ENCODE data around the gene NUP43.

NUP43 gene

GRCh38 chr6:149719531-149719930 lies 26.8 kb downstream of the NUP43 start:
- Histone ChIP-seq H2AFZ (ENCODE audit: low read length, unreplicated experiment) (no peak overlapping the region), H3K36me3 (ENCODE audit: insufficient read depth, low read length) (no peaks in the 10 kb centered on the region), H3K4me1 (ENCODE audit: control insufficient read depth, insufficient read depth, low read length, unreplicated experiment) (peaks cover 8% of the 10 kb centered on the region), H3K27ac (ENCODE audit: low read depth, low read length) (no peak overlapping the region), H3K79me2 (ENCODE audit: control insufficient read depth, insufficient read depth, low read length, unreplicated experiment) (peaks cover 41% of the 10 kb centered on the region), H3K27me3 (ENCODE audit: insufficient read depth, low read length) (no peaks in the 10 kb centered on the region), H3K4me3 (ENCODE audit: low read depth, low read length) (no peak overlapping the region)

GRCh38 chr6:149717588-149718458 lies 28.5 kb downstream of the NUP43 start, which contains the start of gene LATS1:
Gene LATS1 (minus strand): TSS chr6:149718101. CDS start chr6:149702126, 15,975 bp downstream.
- Histone ChIP-seq H3K27ac (ENCODE audit: low read depth, low read length) (peak within 1 kb of the TSS; percentile 88), H3K27me3 (ENCODE audit: insufficient read depth, low read length) (no peaks in the 10 kb centered on the region), H3K79me2 (ENCODE audit: control insufficient read depth, insufficient read depth, low read length, unreplicated experiment) (peaks cover 55% of the 10 kb centered on the region)

GRCh38 chr6:149717255-149717587 lies 29.1 kb downstream of the NUP43 start:
- H3K79me2 ChIP-seq (ENCODE audit: control insufficient read depth, insufficient read depth, low read length, unreplicated experiment) = peaks cover 61% of the 10 kb centered on the region
- H3K27me3 ChIP-seq (ENCODE audit: insufficient read depth, low read length) = no peaks in the 10 kb centered on the region
- H3K4me1 ChIP-seq (ENCODE audit: control insufficient read depth, insufficient read depth, low read length, unreplicated experiment) = peaks cover 3% of the 10 kb centered on the region
- H2AFZ ChIP-seq (ENCODE audit: low read length, unreplicated experiment) = peak overlapping the region; percentile 95
- H3K36me3 ChIP-seq (ENCODE audit: insufficient read depth, low read length) = no peaks in the 10 kb centered on the region
- H3K4me3 ChIP-seq (ENCODE audit: low read depth, low read length) = peak overlapping the region; percentile 94
- H3K27ac ChIP-seq (ENCODE audit: low read depth, low read length) = peak overlapping the region; percentile 88

More at GRCh38 chr6:149717588-149718458, 28.5 kb downstream of the NUP43 start, which contains the start of gene LATS1:
- H2AFZ ChIP-seq (ENCODE audit: low read length, unreplicated experiment) = peak within 1 kb of the TSS; percentile 95
- H3K4me1 ChIP-seq (ENCODE audit: control insufficient read depth, insufficient read depth, low read length, unreplicated experiment) = peaks cover 3% of the 10 kb centered on the region
- H3K4me3 ChIP-seq (ENCODE audit: low read depth, low read length) = peak within 1 kb of the TSS; percentile 94
- H3K36me3 ChIP-seq (ENCODE audit: insufficient read depth, low read length) = no peaks in the 10 kb centered on the region

- Histone ChIP-seq H3K36me3 (ENCODE audit: insufficient read depth, low read length) (no peaks in the 10 kb centered on the region), H3K4me1 (ENCODE audit: control insufficient read depth, insufficient read depth, low read length, unreplicated experiment) (peaks cover 3% of the 10 kb centered on the region), H3K79me2 (ENCODE audit: control insufficient read depth, insufficient read depth, low read length, unreplicated experiment) (peaks cover 66% of the 10 kb centered on the region), H3K27ac (ENCODE audit: low read depth, low read length) (peak overlapping the region; percentile 88), H3K27me3 (ENCODE audit: insufficient read depth, low read length) (no peaks in the 10 kb centered on the region), H3K4me3 (ENCODE audit: low read depth, low read length) (peak overlapping the region; percentile 94), H2AFZ (ENCODE audit: low read length, unreplicated experiment) (no peak overlapping the region)
Measured at GRCh38 chr6:149716181-149716963, 30.0 kb downstream of the NUP43 start.

GRCh38 chr6:149714442-149714841 lies 31.9 kb downstream of the NUP43 start:
- Histone ChIP-seq H3K4me1 (ENCODE audit: control insufficient read depth, insufficient read depth, low read length, unreplicated experiment) (peaks cover 7% of the 10 kb centered on the region), H3K4me3 (ENCODE audit: low read depth, low read length) (no peak overlapping the region), H3K27me3 (ENCODE audit: insufficient read depth, low read length) (no peaks in the 10 kb centered on the region), H3K27ac (ENCODE audit: low read depth, low read length) (no peak overlapping the region), H2AFZ (ENCODE audit: low read length, unreplicated experiment) (no peak overlapping the region), H3K36me3 (ENCODE audit: insufficient read depth, low read length) (no peaks in the 10 kb centered on the region), H3K79me2 (ENCODE audit: control insufficient read depth, insufficient read depth, low read length, unreplicated experiment) (peaks cover 83% of the 10 kb centered on the region)

GRCh38 chr6:149711711-149712110 lies 34.6 kb downstream of the NUP43 start:
- Histone ChIP-seq H3K4me1 (ENCODE audit: control insufficient read depth, insufficient read depth, low read length, unreplicated experiment) (peaks cover 4% of the 10 kb centered on the region), H3K27me3 (ENCODE audit: insufficient read depth, low read length) (no peaks in the 10 kb centered on the region), H3K4me3 (ENCODE audit: low read depth, low read length) (no peak overlapping the region), H3K79me2 (ENCODE audit: control insufficient read depth, insufficient read depth, low read length, unreplicated experiment) (peaks cover 86% of the 10 kb centered on the region), H3K27ac (ENCODE audit: low read depth, low read length) (no peak overlapping the region), H2AFZ (ENCODE audit: low read length, unreplicated experiment) (no peak overlapping the region), H3K36me3 (ENCODE audit: insufficient read depth, low read length) (no peaks in the 10 kb centered on the region)

GRCh38 chr6:149701714-149702113 lies 44.6 kb downstream of the NUP43 start:
- Histone ChIP-seq H3K27ac (ENCODE audit: low read depth, low read length) (no peak overlapping the region), H2AFZ (ENCODE audit: low read length, unreplicated experiment) (no peak overlapping the region)

GRCh38 chr6:149699150-149699549 lies 47.2 kb downstream of the NUP43 start:
- Histone ChIP-seq H3K4me1 (ENCODE audit: control insufficient read depth, insufficient read depth, low read length, unreplicated experiment) (peaks cover 14% of the 10 kb centered on the region), H3K4me3 (ENCODE audit: low read depth, low read length) (no peak overlapping the region), H3K27ac (ENCODE audit: low read depth, low read length) (no peak overlapping the region), H2AFZ (ENCODE audit: low read length, unreplicated experiment) (no peak overlapping the region), H3K27me3 (ENCODE audit: insufficient read depth, low read length) (no peaks in the 10 kb centered on the region), H3K36me3 (ENCODE audit: insufficient read depth, low read length) (peaks cover 7% of the 10 kb centered on the region), H3K79me2 (ENCODE audit: control insufficient read depth, insufficient read depth, low read length, unreplicated experiment) (peaks cover 46% of the 10 kb centered on the region)

More at GRCh38 chr6:149701714-149702113, 44.6 kb downstream of the NUP43 start:
- peaks cover 20% of the 10 kb centered on the region for H3K4me1 ChIP-seq (ENCODE audit: control insufficient read depth, insufficient read depth, low read length, unreplicated experiment)
- H3K36me3 ChIP-seq (ENCODE audit: insufficient read depth, low read length) = peaks cover 4% of the 10 kb centered on the region; the same call in 1 of the 2 replicates
- no peaks in the 10 kb centered on the region for H3K27me3 ChIP-seq (ENCODE audit: insufficient read depth, low read length)
- no peak overlapping the region for H3K4me3 ChIP-seq (ENCODE audit: low read depth, low read length)
- H3K79me2 ChIP-seq (ENCODE audit: control insufficient read depth, insufficient read depth, low read length, unreplicated experiment) = peaks cover 66% of the 10 kb centered on the region

GRCh38 chr6:149698175-149698574 lies 48.2 kb downstream of the NUP43 start:
- H3K79me2 ChIP-seq (ENCODE audit: control insufficient read depth, insufficient read depth, low read length, unreplicated experiment) = peaks cover 36% of the 10 kb centered on the region
- no peak overlapping the region for H3K27ac ChIP-seq (ENCODE audit: low read depth, low read length)
- H3K36me3 ChIP-seq (ENCODE audit: insufficient read depth, low read length) = peaks cover 9% of the 10 kb centered on the region
- H3K4me1 ChIP-seq (ENCODE audit: control insufficient read depth, insufficient read depth, low read length, unreplicated experiment) = peaks cover 14% of the 10 kb centered on the region
- no peak overlapping the region for H3K4me3 ChIP-seq (ENCODE audit: low read depth, low read length)
- no peaks in the 10 kb centered on the region for H3K27me3 ChIP-seq (ENCODE audit: insufficient read depth, low read length)
- no peak overlapping the region for H2AFZ ChIP-seq (ENCODE audit: low read length, unreplicated experiment)

- Histone ChIP-seq H3K27me3 (ENCODE audit: insufficient read depth, low read length) (no peaks in the 10 kb centered on the region), H3K36me3 (ENCODE audit: insufficient read depth, low read length) (peaks cover 11% of the 10 kb centered on the region), H3K4me3 (ENCODE audit: low read depth, low read length) (no peak overlapping the region), H3K27ac (ENCODE audit: low read depth, low read length) (peak overlapping the region; percentile 16), H3K4me1 (ENCODE audit: control insufficient read depth, insufficient read depth, low read length, unreplicated experiment) (peaks cover 11% of the 10 kb centered on the region), H2AFZ (ENCODE audit: low read length, unreplicated experiment) (no peak overlapping the region), H3K79me2 (ENCODE audit: control insufficient read depth, insufficient read depth, low read length, unreplicated experiment) (peaks cover 28% of the 10 kb centered on the region)
Measured at GRCh38 chr6:149696901-149697300, 49.4 kb downstream of the NUP43 start.
